H4 (cell line): ENCODE data around the gene MIA3. TPM values are rescaled to one million over a fixed set of nuclear protein-coding genes. Genes with fewer than 3 reads are reported as not detected.
"Not testable (repeated sequence)": the region's sequence is repeated elsewhere in the genome, so short reads cannot be mapped to it uniquely, and the experiment has no call there.

Experiments
- DNase-seq: peaks from one replicate; pipeline ENCODE4 v3.0.0-alpha.2; 2015; ENCODE audit warnings: low spot score
- total RNA-seq: library from RNA; depleted of rRNA; stranded (reverse); fragments of >200 nt; shearing (Covaris generic); gene quantifications from 2 replicates; pipeline ENCODE4 v1.2.3, GENCODE V29; 2014

The MIA3 gene
- total RNA-seq, 1 experiment from 2014 or later = 26.5 TPM

- DNase-seq = no peak
Observed at GRCh38 chr1:222622765-222623164, 4.9 kb downstream of the MIA3 start.

DNA sequence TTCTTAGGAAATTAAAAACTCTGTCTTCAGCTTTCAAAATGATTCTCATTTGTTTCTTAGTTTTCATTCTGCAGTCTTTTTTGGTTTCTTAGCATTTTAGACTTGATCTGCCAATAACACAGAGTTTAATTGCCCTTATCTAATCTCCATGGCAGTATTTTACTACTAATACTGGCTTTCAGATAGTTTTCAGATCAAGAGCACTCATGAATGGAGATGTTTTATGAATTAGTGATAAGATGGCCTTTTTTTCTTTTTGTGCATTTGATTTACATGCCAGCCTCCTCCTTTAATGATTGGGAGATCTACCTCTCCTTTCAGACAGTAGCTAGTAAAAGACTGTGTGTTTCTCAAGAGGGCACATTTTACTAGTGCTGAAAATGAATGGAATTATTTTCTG is 5.6 kb downstream of the MIA3 start:
- DNase-seq = no peak

DNA sequence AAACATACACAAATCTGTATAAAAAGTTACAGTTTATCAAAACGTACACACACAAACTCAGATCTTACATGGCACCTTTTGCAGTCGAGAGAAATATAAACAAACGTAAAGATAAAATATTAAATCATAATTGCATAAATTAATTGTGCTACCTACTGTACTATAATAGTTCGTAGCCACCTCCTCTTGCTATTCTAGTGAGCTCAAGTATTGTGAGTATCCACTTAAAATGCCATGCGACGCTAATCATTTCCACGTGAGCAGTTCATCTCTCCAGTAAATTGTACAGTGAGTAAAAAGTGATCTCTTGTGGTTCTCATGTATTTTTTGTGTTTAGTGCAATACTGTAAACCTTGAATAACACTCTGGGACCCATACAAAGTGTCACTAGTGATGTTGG is 6.3 kb downstream of the MIA3 start:
- DNase-seq = no peak

- DNase-seq = no peak
Observed at GRCh38 chr1:222627232-222627631, 9.3 kb downstream of the MIA3 start.

- no peak for DNase-seq
Observed at GRCh38 chr1:222629921-222630535, 12.1 kb downstream of the MIA3 start.

DNA sequence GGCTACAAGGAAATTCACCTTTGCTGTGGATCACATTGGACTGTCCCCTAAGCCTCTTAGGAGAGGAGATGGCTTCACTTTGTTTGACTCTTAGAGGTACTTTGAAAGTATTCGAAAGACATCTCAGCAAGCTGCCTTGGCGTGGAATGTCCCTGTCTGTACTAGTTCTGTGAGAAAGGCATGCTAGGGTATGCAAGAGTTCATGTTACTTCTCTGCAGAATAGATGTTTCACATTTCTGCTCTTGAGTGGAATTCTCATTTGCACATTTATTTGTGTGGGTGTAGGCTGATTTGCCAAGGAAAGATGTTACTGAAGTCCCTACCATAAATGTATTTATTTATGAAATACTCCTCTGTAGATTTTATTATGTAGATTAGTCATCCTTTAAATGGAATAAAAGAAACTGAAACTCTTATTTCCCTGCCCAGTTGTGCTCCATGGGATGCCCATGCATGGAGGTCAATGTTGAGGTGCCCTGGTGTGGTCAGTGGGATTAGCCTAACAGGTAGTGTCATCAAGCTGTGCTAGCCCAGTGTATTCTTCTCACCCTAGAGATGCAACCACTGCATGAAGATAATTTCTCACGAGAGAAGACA is 13.8 kb downstream of the MIA3 start:
- no peak for DNase-seq

DNA sequence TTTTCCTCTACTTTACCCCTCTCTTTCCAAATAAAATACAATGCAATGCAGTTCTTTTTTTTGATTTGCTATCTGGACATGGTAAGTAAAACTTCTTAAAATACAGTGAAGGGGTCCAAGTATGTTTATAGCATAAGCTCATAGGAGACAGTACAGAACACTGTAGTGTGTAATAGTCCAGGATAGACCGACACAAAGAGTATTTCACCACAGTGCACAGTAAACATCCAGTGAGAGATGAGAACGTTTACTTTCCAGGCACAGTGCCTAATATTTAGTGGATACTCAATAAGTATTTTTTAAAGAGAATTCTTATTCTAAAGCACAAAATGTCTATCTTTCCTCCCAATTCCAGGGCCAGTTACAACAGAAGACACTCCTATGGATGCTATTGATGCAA is 14.9 kb downstream of the MIA3 start:
- DNase-seq = no peak

DNA sequence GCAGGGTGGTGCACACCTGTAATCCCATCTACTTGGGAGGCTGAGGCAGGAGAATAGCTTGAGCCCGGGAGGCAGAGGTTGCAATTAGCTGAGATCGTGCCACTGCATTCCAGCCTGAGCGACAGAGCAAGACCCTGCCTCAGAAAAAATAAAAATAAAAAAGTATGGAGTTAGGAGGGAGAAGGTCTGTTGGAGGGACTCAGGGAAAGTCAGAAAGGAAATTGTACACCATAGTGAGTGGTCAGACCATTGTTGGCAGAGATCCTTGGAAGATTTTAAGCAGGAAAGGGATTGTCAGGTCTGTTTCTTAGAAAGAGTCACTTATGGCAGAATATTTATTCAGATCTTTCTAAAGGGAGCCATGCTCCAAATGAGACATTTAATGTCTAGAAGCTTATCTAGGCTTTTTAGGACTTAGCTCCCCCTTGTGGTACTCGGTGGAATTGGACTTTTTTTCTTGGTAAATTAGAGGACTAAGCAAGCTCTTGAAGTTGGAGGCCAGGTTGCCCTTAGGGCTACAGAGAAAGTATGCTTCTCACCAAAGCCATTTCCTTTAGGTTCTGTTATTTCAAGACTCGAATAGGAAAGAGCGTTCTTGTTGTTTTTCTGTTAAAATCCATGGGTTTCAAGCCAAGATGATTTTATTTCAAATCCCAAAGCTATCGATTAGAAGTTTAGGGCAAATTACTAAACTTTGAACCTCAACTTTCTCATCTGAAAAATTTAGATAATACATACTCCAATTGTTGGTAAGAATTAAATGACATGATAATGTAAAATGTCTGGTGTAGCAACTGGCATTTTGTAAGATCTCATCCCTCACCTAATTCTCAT is 16.5 kb downstream of the MIA3 start:
- DNase-seq = peak; percentile 69

GRCh38 chr1:222641269-222641948 is 23.5 kb downstream of the MIA3 start:
- DNase-seq = no peak

DNA sequence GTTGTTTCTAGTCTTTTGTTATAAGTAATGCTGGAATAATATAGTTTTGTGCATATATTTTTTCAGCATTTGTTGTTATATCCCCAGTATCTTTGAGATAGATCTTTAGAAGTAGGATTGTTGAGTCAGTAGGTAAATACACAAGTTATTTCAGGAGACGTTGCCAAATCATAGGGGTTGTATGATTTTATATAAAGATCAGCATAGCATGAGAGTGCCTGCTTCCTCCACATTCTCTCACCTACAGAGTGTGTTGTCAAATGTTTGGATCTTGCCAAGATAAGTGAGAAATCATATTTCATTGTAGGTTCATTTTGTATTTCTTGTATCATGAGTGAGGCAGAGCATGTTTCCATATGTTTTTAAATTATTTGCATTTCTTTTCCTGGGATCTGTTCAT is 24.6 kb downstream of the MIA3 start:
- DNase-seq = no peak

DNA sequence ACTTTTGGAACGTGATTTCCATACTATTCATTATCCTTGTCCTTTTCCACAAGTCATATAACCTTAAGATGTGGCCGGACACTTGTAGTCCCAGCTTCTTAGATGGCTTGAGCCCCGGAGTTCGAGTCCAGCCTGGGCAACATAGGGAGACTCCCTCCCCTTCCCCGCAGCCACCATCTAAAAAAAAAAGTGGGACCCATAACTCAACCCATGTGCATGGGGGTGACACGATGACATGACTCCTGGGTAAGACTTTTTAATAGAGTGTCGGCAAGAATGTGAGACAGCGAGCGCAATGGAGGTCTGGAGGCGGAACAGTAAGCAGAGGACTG is 25.7 kb downstream of the MIA3 start:
- peak; percentile 32 for DNase-seq

DNA sequence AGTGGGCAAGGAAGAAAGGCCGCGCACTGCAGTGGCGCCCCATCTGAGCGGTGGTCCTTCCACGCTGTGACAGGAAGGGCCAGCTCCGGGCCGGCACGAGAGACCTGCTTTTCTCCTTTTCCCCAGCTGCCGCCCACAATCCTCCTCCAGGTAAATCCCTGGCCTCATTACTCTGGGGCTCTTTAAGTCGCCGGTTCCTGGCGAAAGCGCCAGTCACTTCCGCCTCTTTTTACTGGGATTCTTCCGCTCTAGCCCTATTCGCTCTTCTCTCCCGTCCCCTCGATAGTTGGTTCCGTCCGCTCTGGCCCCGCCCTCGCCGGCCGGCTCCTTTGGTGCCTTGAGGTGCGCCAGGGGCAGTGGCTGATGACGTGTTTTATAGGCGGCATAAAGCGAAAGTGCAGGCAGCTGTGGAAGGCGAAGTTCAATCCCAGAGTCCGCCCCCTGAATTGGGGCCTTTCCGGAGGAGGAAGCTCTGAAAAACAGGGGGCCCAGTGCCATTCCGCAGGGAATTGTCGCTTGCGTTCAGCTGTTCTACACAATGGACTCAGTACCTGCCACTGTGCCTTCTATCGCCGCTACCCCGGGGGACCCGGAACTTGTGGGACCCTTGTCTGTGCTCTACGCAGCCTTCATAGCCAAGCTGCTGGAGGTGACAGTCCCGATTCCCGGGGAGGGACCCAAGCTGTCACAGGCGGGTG is 26.2 kb downstream of the MIA3 start:
- DNase-seq = peak; percentile 98

DNA sequence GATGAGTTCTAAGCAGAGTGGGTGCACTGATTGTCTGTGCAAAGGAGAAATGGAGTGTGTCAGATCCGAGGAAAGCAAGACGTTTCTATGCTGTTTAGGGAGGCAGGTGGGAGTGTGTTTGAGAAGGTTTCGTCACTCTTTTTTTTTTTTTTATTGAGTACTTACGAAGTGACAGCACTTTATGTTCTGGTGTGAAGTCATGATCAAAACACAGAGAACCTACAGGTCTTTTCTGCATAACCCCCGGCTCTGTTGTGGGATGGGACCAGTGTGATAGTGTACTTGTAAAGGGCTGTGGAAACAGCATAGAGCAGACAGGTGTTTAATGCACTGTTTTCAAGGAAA is 26.7 kb downstream of the MIA3 start:
- no peak for DNase-seq

DNA sequence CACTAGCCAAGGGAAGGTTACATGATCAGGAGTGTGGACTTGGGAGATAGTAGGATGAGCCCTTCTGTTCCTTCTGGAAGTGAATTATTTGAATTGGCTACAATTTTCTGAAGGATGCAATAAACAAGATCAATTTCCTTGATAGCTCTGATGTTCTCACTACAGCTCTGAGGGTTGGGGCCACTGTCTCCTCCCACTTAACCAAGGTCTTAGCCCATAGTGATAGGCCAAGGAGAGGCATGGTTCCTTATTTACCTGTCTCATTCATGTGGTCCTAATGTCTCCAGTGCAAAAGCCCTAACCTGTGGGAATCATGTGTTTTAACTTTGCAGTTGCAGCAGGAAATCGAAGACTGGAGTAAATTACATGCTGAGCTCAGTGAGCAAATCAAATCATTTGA is 34.8 kb downstream of the MIA3 start:
- no peak for DNase-seq

- DNase-seq = no peak
Observed at GRCh38 chr1:222653178-222653827, 35.4 kb downstream of the MIA3 start.

DNA sequence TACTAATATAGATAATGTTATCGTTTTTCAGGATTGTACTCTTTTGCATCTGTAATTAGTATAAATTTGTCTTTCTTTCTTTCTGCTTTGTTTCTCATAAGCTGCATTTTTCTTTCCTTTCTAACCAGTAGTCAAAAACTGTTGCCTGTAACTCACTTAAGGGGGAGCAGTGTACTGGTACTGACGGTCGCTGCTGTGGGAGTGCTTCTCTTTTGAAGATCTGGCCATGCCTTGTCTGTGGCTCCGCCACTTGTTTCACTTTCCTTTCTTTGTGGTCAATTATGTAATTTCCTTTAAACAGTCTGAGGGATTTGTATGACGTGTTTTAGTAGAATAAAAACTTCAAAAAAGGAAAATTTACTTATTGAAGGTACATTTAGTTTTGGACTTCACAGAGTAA is 37.0 kb downstream of the MIA3 start:
- DNase-seq = peak; percentile 60

- DNase-seq = no peak
Observed at GRCh38 chr1:222656391-222657155, 38.7 kb downstream of the MIA3 start.

GRCh38 chr1:222657899-222658298 is 40.0 kb downstream of the MIA3 start:
- no peak for DNase-seq

GRCh38 chr1:222663431-222663934 is 45.6 kb downstream of the MIA3 start:
- no peak for DNase-seq

- DNase-seq = no peak
Observed at GRCh38 chr1:222665964-222666363, 48.1 kb downstream of the MIA3 start.

- DNase-seq = not testable (repeated sequence)
Observed at GRCh38 chr1:222668184-222668583, 50.3 kb downstream of the MIA3 start.
